ENCODE measurements around the gene OR2Y1.
"Not testable (repeated sequence)": the region's sequence is repeated elsewhere in the genome, so short reads cannot be mapped to it uniquely, and the experiment has no call there.

The OR2Y1 gene

DNA sequence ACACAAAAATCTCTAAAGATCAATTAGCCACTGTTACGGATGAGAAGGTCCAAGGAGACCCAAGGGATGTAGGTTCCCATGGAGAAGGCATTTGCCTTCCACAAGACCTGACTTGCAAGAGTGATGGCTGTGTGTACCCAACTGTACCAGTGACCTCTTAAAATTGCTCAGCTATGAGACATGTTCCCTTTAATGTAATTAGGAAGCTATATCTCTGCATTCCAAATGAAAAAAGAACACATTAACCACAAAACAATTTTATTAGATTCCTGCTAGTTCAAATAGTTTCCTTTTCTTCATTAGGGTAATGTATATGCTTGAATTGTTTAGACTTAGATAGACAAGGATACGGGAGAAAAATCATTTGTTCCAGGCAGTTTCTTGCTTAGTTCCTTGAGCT, 3.3 kb downstream of the OR2Y1 start:
- DNase-seq: no peak

DNA sequence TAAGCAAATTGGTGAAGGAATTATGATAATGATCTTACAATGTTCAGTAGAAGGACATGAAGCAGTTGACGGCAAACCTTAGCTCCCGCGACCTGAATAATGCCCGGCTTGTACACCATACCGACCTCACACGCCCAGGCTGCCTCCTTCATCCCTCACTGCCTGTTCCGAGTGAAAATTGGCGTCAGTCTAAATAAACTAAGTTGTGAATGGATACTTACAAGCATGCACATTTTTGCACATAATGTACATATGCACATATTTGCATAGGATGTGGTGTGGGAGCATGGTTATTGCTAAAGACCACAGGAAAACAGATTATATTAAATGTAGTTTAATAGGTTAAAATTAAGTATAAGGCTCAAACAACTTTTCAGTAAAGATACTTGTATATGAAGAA, 14.9 kb downstream of the OR2Y1 start:
- DNase-seq: no peak

DNA sequence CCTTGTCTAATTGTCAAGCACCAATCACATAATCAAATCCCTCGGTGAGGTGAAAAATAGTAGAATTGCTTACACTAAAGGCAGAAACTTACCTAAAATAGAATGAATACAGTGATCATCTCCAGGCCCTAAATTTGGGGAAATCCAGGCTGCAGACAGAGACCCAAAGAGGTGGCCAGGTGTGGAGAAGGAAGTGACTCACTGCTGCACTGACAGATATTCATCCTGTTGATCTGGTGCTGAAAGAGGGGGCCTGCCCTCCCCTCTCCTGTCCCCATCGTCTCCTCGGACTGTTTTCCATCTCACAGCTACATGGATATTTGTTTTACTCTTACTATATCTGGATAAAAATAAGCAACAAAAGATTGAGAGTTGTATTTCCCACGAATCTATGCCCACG, 15.9 kb downstream of the OR2Y1 start:
- DNase-seq: no peak

DNA sequence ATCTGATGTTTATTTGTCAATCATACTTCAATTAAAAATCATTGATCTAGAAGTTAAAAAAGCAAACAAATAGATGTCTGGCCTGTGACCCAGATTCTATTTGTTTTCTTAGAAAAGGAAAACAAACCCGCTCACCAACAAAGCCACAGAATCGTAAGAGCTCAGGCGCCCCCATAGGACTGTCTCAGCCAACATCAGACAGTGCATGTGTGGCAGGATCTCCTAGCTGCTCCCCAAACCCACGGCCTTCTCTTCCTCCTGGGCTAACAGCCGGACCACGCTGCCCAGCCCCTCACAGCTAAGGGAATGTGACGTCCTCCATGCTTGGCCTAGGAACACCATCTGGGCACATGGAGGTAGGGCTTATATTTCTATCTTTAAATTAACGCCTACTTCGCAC, 19.4 kb downstream of the OR2Y1 start:
- DNase-seq: no peak

DNA sequence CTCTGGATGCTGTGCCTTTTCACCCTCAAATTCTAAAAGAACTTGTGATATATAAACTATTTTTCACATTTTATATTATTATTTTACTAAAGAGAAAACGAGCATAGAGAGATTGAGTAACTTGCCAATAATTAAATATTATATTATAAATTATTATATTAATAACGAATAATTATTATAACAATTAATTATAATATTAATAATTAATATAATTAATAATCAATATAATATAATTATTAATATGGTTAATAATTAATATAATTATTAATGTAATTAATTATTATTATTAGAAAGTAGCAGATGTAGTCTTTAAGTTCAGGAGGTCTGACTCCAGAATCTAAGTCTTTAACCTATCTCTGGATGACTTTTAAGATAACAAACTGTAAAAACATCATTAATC, 20.1 kb downstream of the OR2Y1 start:
- DNase-seq: no peak

DNA sequence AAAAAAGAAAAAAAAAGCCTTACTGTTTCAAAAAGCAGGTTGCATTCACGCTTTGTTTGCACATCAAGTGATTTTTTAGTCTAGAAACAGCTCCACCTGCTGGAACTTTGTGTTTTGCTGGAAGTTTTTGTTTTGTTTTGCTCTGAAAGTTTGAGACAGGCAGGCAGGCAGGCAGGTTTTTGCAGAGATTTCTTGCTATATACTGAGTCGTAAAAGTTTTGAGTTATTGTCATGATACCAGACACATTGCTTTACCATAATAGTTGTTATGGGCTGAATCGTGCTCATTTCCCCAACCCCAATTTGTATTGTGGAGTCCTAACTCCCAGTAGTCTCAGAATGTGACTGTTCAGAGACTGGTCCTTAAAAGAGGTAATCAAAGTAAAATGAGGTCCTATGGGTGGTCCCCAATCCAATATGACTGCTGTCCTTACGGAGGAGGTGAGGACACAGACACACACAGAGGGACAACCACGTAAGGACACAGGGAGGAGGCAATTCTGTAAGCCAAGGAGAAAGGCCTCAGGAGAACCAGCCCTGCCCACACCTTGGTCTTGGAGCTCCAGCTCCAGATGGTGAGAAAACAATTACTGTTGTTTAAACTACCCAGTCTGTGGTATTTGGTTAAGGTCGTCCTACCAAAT, 20.9 kb downstream of the OR2Y1 start:
- DNase-seq: no peak

DNA sequence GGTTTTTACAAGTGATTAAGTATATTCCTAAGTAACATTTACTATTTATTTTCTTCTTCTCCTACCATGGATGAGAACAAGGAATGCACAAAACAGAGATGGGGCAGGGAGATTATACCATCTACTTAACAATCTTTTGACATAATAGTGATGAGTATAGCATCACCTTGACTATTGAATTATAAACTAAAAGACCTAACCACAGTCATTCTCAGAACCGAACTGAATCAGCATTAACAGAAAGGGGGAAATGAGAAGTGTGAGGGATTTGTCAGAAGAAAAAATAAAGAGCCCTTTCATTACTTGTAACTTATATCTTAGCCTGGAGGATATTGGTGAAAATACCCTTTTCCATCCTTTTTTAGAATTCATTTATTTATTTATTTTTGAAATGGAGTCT, 21.9 kb downstream of the OR2Y1 start:
- DNase-seq: no peak

DNA sequence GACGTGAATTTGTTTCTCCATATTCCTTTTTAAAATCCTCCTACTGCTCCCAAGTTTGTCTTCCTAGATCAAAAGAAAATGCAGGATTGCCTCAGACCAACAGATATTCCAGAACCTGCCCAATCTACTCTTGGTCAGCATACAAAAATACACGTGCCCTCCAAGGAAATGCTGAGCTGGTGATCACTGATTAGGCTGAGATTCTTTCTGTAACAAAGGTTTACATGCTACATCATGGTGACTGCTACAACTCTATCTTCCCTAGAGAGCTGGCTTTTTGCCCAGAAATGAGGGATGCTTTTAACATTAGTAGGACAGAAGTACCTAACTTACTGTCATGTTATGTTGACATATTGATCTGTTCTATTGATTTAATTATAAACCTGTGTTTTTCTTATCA, 35.5 kb downstream of the OR2Y1 start:
- DNase-seq: no peak

DNA sequence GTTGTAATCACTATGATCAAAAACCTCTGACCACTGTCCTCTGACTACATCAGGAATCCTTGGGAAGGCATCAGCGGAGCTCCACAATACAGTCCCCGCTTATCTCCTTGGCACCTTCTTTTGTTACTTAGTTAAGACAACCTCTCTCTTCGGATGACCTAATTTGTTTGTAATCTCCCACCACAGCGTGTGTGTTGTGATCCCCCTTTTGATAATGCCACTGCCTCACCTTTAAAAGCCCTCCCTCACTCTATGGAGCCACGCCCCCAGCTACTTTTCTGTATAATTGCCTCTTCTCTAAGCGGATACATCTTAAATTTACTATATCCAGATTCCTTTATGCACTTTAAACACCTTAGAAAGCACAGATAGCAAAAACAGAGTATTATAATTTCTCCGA, 35.9 kb downstream of the OR2Y1 start:
- DNase-seq: no peak

DNA sequence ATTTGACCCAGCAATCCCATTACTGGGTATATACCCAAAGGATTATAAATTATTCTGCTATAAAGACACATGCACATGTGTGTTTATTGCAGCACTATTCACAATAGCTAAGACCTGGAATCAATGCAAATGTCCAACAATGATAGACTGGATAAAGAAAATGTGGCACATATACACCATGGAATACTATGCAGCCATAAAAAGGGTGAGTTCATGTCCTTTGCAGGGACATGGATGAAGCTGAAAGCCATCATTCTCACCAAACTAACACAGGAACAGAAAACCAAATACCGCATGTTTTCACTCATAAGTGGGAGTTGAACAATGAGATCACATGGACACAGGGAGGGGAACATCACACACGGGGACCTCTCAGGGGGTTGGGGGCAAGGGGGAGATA, 36.5 kb downstream of the OR2Y1 start:
- DNase-seq: not testable (repeated sequence)

DNA sequence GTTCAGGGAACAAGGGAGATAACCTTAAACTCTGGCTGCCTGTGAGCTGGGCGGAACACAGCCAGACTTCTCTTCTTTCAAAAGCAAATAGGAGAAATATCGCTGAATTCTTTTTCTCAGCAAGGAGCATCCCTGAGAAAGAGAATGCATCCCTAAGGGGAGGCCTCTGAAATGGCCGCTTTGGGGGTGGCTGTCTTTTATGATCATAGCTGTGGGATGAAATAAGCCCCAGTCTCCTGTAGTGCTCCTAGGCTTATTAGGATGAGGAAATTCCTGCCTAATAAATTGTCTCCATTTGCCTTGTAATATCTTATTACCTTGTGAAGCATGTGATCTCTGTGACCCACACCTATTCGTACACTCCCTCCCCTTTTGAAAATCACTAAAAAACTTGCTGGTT, 39.4 kb downstream of the OR2Y1 start:
- not testable (repeated sequence) for DNase-seq

DNA sequence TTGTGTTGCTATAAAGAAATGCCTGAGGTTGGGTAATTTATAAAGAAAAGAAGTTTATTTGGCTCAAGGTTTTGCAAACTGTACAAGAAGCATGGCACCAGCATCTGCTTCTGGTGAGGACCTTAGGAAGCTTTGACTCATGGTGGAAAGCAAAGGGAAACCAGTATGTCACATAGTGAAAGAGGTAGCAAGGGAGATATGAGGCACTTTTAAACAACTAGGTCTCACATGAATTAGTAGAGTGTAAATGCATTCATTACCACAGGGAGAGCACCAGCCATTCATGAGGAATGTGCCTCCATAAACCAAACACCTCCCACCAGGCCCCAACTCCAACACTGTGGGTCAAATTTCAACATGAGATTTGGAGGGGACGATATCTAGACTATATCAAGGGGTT, 40.8 kb downstream of the OR2Y1 start:
- no peak for DNase-seq

DNA sequence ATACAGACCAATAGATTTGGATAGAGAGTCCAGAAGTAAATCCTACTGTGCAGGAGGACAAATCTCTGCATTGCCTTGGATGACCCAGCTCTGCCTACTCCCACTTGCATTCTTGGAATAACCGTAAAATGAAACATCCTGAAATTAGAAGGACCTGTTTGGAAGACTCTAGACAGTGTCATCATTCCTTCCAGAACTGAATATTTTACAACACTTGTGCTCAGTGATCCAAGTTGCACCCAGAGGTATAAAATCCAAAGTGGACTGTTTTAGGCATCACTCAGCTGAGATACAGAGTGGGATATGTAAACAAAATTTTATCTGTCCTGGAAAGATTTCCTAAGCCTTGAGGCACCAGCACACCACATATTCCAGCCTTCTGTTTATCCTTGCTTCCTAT, 43.7 kb downstream of the OR2Y1 start:
- no peak for DNase-seq

DNA sequence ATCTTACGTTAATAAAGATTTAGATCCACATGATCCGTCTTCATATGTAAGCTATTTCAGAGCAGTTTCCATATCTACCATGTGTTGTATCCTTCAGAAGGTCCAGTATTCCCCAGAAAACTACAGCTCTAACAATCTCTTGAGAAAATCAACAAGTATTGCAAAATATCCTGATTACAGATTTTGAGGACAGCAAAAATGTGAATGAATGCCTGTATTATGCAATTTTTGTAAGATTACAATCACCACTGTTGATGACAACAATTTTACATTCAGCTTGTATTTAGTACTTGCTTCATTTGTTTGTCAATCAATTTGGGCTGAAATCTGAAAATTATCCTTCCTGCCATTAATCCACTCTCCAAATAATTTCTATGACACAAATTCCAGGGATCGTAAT, 47.4 kb downstream of the OR2Y1 start:
- DNase-seq: no peak

DNA sequence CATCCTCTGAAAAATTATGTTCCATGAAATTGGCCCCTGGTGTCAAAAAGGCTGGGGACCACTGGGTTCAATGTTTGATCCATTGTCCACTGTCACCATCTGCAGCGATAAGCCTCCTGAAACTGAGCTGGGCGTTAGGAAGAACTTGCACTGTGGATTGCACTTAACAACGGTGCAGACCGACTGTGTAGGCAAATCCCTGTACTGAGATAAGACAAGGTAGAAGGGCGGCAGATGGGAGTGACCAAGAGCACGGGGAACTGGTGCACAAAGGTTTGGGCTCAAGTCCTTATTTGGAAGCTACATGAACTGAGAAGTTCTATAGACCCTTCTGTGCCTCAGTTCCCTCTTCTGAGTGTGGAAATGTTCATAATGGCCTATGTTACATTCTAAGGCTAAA, 48.8 kb downstream of the OR2Y1 start:
- DNase-seq: no peak

DNA sequence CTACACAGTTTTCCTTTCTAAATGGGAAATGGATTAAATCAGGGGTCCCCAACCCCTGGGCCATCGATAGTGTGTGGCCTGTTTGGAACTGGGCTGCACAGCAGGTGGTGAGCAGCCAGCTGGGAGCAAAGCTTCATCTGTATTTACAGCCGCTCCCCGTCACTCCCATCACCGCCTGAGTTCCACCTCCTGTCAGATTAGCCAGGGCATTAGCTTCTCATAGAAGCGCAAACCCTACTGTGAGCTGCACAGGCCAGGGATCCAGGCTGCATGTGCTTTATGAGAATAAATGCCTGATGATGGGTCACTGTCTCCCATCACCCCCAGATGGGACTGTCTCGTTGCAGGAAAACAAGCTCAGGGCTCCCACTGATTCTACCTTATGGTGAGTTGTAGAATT, 49.3 kb downstream of the OR2Y1 start:
- no peak for DNase-seq

DNA sequence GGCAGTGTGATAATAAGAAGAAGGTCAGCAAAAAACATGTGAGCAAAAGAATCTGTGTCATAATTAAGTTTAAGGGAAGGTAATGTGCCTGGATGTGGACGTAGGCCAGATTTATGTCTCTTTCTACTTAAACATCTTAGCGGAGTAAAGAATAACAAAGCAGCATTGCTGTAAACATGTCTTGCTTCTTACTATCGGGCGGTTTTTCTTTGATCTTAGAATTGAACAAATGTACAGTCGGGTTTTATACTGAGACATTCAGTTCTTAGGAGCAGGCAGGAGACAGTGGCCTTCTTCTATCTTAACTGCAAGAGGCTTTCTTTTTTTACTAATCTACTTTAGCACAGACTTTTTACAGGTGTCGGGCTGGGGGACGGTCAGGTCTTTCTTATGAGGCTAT, 50.1 kb downstream of the OR2Y1 start:
- no peak for DNase-seq
